Vagina (tissue), 2 donors: Measurements from ENCODE around the gene WARS2.

Experiments
- CTCF ChIP-seq, 3 experiments: fragments of 450-650 bp in 2 of 3; fragments of 200-600 bp in 1 of 3; sonication (generic) in 1 of 3; IDR thresholded peaks; one replicate each; pipeline ENCODE4 v1.5.1; 2017 to 2019; ENCODE audit warnings: antibody characterized with exemption in 3 of 3, mild to moderate bottlenecking in 2 of 3, moderate library complexity in 2 of 3
- POLR2A ChIP-seq, 2 donors: fragments of 450-650 bp; IDR thresholded peaks; one replicate each; pipeline ENCODE4 v1.6.1; 2017; ENCODE audit warnings: antibody characterized with exemption in 2 of 2, mild to moderate bottlenecking in 2 of 2, moderate library complexity in 2 of 2
- POLR2AphosphoS5 ChIP-seq, 2 donors: sonication (generic); formaldehyde crosslinking; IDR thresholded peaks; one replicate each; pipeline ENCODE4 v1.9.0; 2017; ENCODE audit warnings: antibody characterized with exemption in 2 of 2, mild to moderate bottlenecking in 2 of 2, low read depth in 1 of 2; ENCODE audit not compliant: insufficient read depth in 1 of 2

- TF ChIP-seq POLR2AphosphoS5 (IDR thresholded peaks at IDR 0.05; ENCODE audit: insufficient read depth in 1 of 2, low read depth in 1 of 2) (no peak), CTCF (IDR thresholded peaks at IDR 0.05) (no peak), POLR2A (IDR thresholded peaks at IDR 0.05) (no peak)
Observed at GRCh38 chr1:118998171-118998570, 142.3 kb downstream of the WARS2 start.
